MM.1S (cell line): ENCODE measurements around the gene NRIP2.

Experiments
- CTCF ChIP-seq: fragments of 300-600 bp; sonication (generic); IDR thresholded peaks from 2 replicates; pipeline ENCODE4 v1.5.1; 2016; ENCODE audit warnings: antibody characterized with exemption, low read length, mixed read lengths
- EZH2 ChIP-seq: fragments of 300-600 bp; sonication (generic); optimal IDR thresholded peaks from 2 replicates; pipeline ENCODE3; 2017; ENCODE audit warnings: low read depth, mild to moderate bottlenecking, antibody characterized with exemption, low read length, mixed read lengths

- no peak for TF ChIP-seq CTCF
- TF ChIP-seq EZH2 = no peak
Observed at GRCh38 chr12:2794191-2794735, 40.6 kb downstream of the NRIP2 start.
